GM21737 (cell line): Measurements from ENCODE around the gene TMTC2.

Source experiments
- ATAC-seq: cut with Tn5 transposase; IDR thresholded peaks from one replicate; pipeline ENCODE4 v1.9.1; 2021; ENCODE audit warnings: mild to moderate bottlenecking, moderate library complexity; ENCODE audit not compliant: unreplicated experiment

Gene TMTC2

GRCh38 chr12:83121897-83122622 is 435.4 kb downstream of the TMTC2 start:
- no peak for ATAC-seq

GRCh38 chr12:83122623-83122934 is 435.9 kb downstream of the TMTC2 start:
- ATAC-seq, result no peak

GRCh38 chr12:83123039-83123438 is 436.3 kb downstream of the TMTC2 start:
- ATAC-seq, result no peak

- ATAC-seq, result no peak
Observed at GRCh38 chr12:83128540-83128939, 441.8 kb downstream of the TMTC2 start.

- ATAC-seq, result no peak
Observed at GRCh38 chr12:83130178-83130577, 443.5 kb downstream of the TMTC2 start.

- ATAC-seq, result no peak
Observed at GRCh38 chr12:83132360-83132759, 445.7 kb downstream of the TMTC2 start.

GRCh38 chr12:83136411-83136810 is 449.7 kb downstream of the TMTC2 start:
- ATAC-seq, result no peak

- ATAC-seq, result no peak
Observed at GRCh38 chr12:83140135-83140534, 453.4 kb downstream of the TMTC2 start.

- ATAC-seq, result no peak
Observed at GRCh38 chr12:83141460-83141994, 454.8 kb downstream of the TMTC2 start.

- ATAC-seq, result no peak
Observed at GRCh38 chr12:83142914-83143313, 456.2 kb downstream of the TMTC2 start.

GRCh38 chr12:83143950-83144349 is 457.2 kb downstream of the TMTC2 start:
- no peak for ATAC-seq

GRCh38 chr12:83145325-83145840 is 458.7 kb downstream of the TMTC2 start:
- ATAC-seq, result no peak

- no peak for ATAC-seq
Observed at GRCh38 chr12:83147341-83147740, 460.6 kb downstream of the TMTC2 start.

GRCh38 chr12:83149987-83150386 is 463.3 kb downstream of the TMTC2 start:
- ATAC-seq, result no peak

- ATAC-seq, result no peak
Observed at GRCh38 chr12:83150465-83151189, 463.9 kb downstream of the TMTC2 start.

- ATAC-seq, result no peak
Observed at GRCh38 chr12:83153177-83153576, 466.5 kb downstream of the TMTC2 start.

GRCh38 chr12:83156815-83157214 is 470.1 kb downstream of the TMTC2 start:
- ATAC-seq, result no peak

- ATAC-seq, result no peak
Observed at GRCh38 chr12:83157604-83158003, 470.9 kb downstream of the TMTC2 start.

GRCh38 chr12:83158613-83159207 is 472.0 kb downstream of the TMTC2 start:
- no peak for ATAC-seq

GRCh38 chr12:83161456-83161855 is 474.8 kb downstream of the TMTC2 start:
- no peak for ATAC-seq

GRCh38 chr12:83168751-83169150 is 482.0 kb downstream of the TMTC2 start:
- no peak for ATAC-seq

GRCh38 chr12:83172441-83172840 is 485.7 kb downstream of the TMTC2 start:
- no peak for ATAC-seq
